ENCODE data around the gene PDE7B.
A peak's percentile ranks its signal among the peaks of the same experiment; 100 is the strongest.

The PDE7B gene

GRCh38 chr6:136087986-136088385, 236.5 kb downstream of the PDE7B start:
- H3K27ac ChIP-seq: no peak overlapping the region
- TF ChIP-seq CTCF (conservative IDR thresholded peaks at IDR 0.05): no peak

GRCh38 chr6:136088693-136089092, 237.2 kb downstream of the PDE7B start:
- TF ChIP-seq CTCF (conservative IDR thresholded peaks at IDR 0.05): no peak
- H3K27ac ChIP-seq: no peak overlapping the region

GRCh38 chr6:136089876-136090275, 238.4 kb downstream of the PDE7B start:
- no peak for TF ChIP-seq CTCF (conservative IDR thresholded peaks at IDR 0.05)
- H3K27ac ChIP-seq: no peak overlapping the region

- TF ChIP-seq CTCF (conservative IDR thresholded peaks at IDR 0.05): no peak
- no peak overlapping the region for H3K27ac ChIP-seq
Measured at GRCh38 chr6:136090929-136091328, 239.4 kb downstream of the PDE7B start.

- TF ChIP-seq CTCF (conservative IDR thresholded peaks at IDR 0.05): no peak
- no peak overlapping the region for H3K27ac ChIP-seq
Measured at GRCh38 chr6:136092897-136093296, 241.4 kb downstream of the PDE7B start.

GRCh38 chr6:136093835-136094234, 242.3 kb downstream of the PDE7B start:
- H3K27ac ChIP-seq: no peak overlapping the region
- TF ChIP-seq CTCF (conservative IDR thresholded peaks at IDR 0.05): no peak

GRCh38 chr6:136094812-136095211, 243.3 kb downstream of the PDE7B start:
- no peak for TF ChIP-seq CTCF (conservative IDR thresholded peaks at IDR 0.05)
- H3K27ac ChIP-seq: no peak overlapping the region

GRCh38 chr6:136095986-136096385, 244.5 kb downstream of the PDE7B start:
- H3K27ac ChIP-seq: peak overlapping the region; percentile 19; the same call in 1 of the 2 replicates
- TF ChIP-seq CTCF (conservative IDR thresholded peaks at IDR 0.05): no peak
